DOHH2 (cell line): ENCODE results near the gene LRFN4.

ENCODE experiments used
- H3F3A ChIP-seq: fragments of 200-600 bp; sonication (generic), shearing (Covaris generic); 2 replicates; pipeline ENCODE4 v1.6.0; 2016; ENCODE audit warnings: antibody characterized with exemption, mild to moderate bottlenecking; ENCODE audit not compliant: control insufficient read depth, insufficient read depth
- H3K27ac ChIP-seq: fragments of 200-600 bp; sonication (generic); 2 replicates; pipeline ENCODE4 v1.5.1; 2014; ENCODE audit warnings: low read depth, mild to moderate bottlenecking, low read length, moderate library complexity
- H3K27me3 ChIP-seq: fragments of 200-600 bp; sonication (generic); 2 replicates; pipeline ENCODE4 v1.6.1; 2014; ENCODE audit warnings: mild to moderate bottlenecking, low read length, mixed read lengths; ENCODE audit not compliant: control insufficient read depth
- H3K36me3 ChIP-seq: fragments of 200-600 bp; sonication (generic); 2 replicates; pipeline ENCODE4 v1.6.1; 2014; ENCODE audit warnings: mild to moderate bottlenecking, low read length, moderate library complexity, mixed read lengths; ENCODE audit not compliant: control insufficient read depth
- H3K4me1 ChIP-seq: fragments of 200-600 bp; sonication (generic); 2 replicates; pipeline ENCODE4 v1.6.1; 2014; ENCODE audit warnings: mild to moderate bottlenecking, low read length, mixed read lengths; ENCODE audit not compliant: control insufficient read depth
- H3K4me2 ChIP-seq: fragments of 200-600 bp; sonication (generic); 2 replicates; pipeline ENCODE4 v1.6.0; 2014; ENCODE audit warnings: mild to moderate bottlenecking, low read length, moderate library complexity
- H3K4me3 ChIP-seq: fragments of 200-600 bp; sonication (generic); 2 replicates; pipeline ENCODE4 v1.5.1; 2014; ENCODE audit warnings: mild to moderate bottlenecking, low read length, mixed read lengths
- H3K79me2 ChIP-seq: fragments of 200-600 bp; sonication (generic); 2 replicates; pipeline ENCODE4 v1.6.1; 2014; ENCODE audit warnings: mild to moderate bottlenecking, low read length, mixed read lengths; ENCODE audit not compliant: control insufficient read depth
- H3K9me2 ChIP-seq: fragments of 200-600 bp; sonication (generic); replicated peaks from 2 replicates; pipeline ENCODE4 v1.6.1; 2014; ENCODE audit warnings: mild to moderate bottlenecking, low read length, mixed read lengths; ENCODE audit not compliant: control insufficient read depth
- H3K9me3 ChIP-seq: fragments of 200-600 bp; sonication (generic); 2 replicates; pipeline ENCODE4 v1.6.1; 2014; ENCODE audit warnings: antibody characterized with exemption, low read length, mixed read lengths; ENCODE audit not compliant: control insufficient read depth, insufficient read depth
- H4K20me1 ChIP-seq: fragments of 200-600 bp; sonication (generic); 2 replicates; pipeline ENCODE4 v1.6.0; 2014; ENCODE audit warnings: low read depth, mild to moderate bottlenecking, antibody characterized with exemption, low read length, moderate library complexity; ENCODE audit not compliant: control insufficient read depth, insufficient read depth
- EZH2phosphoT487 ChIP-seq: fragments of 200-600 bp; sonication (generic); IDR thresholded peaks from 2 replicates; pipeline ENCODE4 v1.6.1; 2017; ENCODE audit warnings: borderline replicate concordance, mild to moderate bottlenecking, antibody characterized with exemption, low read length, moderate library complexity, mixed read lengths
- TF ChIP-seq, protein P1 (sequence below): fragments of 200-600 bp; sonication (generic); IDR thresholded peaks from one replicate; pipeline ENCODE4 v1.5.1; 2014; ENCODE audit warnings: antibody characterized with exemption, mild to moderate bottlenecking, low read depth, low read length; ENCODE audit not compliant: poor library complexity, severe bottlenecking

The LRFN4 gene

DNA sequence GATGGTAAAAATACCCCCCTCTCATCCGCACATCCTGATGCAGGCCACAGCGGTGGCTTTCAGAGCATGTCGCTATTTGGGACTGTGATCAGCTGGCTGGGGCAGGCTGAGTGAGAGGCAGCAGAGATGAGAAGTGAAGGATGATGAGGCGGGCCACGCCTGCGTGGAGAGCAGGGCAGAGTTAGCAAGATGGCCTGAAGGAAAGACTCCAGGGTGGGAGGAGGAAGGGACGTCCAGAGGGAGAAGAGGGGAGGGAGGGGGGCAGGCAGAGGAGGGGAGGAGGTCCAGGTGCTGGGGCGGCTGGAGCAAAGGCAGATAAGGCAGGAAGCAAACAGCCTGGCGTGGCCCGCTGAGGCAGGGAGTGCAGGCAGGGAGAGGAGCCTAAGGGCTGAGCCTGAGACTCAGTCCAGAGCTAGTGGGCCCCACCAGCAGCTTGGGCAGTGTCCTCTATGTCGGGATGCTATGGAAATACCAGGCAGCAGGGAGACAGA, 29.1 kb downstream of the LRFN4 start:
- Histone ChIP-seq H3K27ac (no peak overlapping the region), H4K20me1 (no peaks in the 10 kb centered on the region), H3K36me3 (no peaks in the 10 kb centered on the region), H3K4me3 (no peak overlapping the region), H3K4me1 (peaks cover 7% of the 10 kb centered on the region), H3K4me2 (no peak overlapping the region), H3K79me2 (no peaks in the 10 kb centered on the region), H3K9me3 (no peaks in the 10 kb centered on the region), H3K9me2 (no peaks in the 10 kb centered on the region), H3K27me3 (peaks cover 10% of the 10 kb centered on the region; the same call in 1 of the 2 replicates), H3F3A (no peaks in the 10 kb centered on the region)
- TF ChIP-seq, protein P1, sequence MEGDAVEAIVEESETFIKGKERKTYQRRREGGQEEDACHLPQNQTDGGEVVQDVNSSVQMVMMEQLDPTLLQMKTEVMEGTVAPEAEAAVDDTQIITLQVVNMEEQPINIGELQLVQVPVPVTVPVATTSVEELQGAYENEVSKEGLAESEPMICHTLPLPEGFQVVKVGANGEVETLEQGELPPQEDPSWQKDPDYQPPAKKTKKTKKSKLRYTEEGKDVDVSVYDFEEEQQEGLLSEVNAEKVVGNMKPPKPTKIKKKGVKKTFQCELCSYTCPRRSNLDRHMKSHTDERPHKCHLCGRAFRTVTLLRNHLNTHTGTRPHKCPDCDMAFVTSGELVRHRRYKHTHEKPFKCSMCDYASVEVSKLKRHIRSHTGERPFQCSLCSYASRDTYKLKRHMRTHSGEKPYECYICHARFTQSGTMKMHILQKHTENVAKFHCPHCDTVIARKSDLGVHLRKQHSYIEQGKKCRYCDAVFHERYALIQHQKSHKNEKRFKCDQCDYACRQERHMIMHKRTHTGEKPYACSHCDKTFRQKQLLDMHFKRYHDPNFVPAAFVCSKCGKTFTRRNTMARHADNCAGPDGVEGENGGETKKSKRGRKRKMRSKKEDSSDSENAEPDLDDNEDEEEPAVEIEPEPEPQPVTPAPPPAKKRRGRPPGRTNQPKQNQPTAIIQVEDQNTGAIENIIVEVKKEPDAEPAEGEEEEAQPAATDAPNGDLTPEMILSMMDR = no peak
- no peak for TF ChIP-seq EZH2phosphoT487

DNA sequence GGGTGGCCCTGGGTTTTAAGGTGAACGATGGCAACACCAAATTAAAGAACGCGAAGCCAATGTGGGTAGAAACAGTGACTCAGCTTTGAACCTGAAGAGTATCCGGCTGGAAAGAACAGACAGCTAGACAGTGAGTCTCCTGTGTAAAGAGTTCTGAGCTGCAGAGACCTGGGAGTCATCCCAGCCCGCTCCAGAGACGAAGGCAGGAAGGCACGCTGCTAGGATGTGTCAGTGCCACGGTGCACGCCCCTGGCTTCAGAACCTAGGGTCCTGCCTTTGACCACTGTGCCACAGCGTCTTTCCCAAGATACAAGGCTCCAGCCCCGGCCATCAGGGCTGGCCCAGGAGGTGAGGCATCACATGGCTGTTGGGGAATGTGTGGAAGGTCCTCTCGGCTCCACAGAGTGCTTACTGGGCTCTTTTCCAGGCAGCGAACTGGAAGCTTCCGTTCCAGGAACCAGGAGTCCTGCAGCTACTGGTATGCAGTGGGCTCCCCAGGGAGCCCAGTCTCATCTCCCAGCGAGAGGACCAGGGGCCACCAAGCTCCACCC, 29.9 kb downstream of the LRFN4 start:
- H3K4me3 ChIP-seq = no peak overlapping the region
- peaks cover 7% of the 10 kb centered on the region for H3K4me1 ChIP-seq
- no peaks in the 10 kb centered on the region for H3F3A ChIP-seq
- no peaks in the 10 kb centered on the region for H3K9me2 ChIP-seq
- no peak overlapping the region for H3K27ac ChIP-seq
- no peaks in the 10 kb centered on the region for H3K9me3 ChIP-seq
- H4K20me1 ChIP-seq = no peaks in the 10 kb centered on the region
- peaks cover 6% of the 10 kb centered on the region for H3K27me3 ChIP-seq
- no peak for TF ChIP-seq EZH2phosphoT487
- TF ChIP-seq, protein P1 = no peak
- H3K79me2 ChIP-seq = no peaks in the 10 kb centered on the region
- no peaks in the 10 kb centered on the region for H3K36me3 ChIP-seq
- H3K4me2 ChIP-seq = no peak overlapping the region

GRCh38 chr11:66887526-66887925, 30.7 kb downstream of the LRFN4 start:
- Histone ChIP-seq H3K79me2 (no peaks in the 10 kb centered on the region), H3K36me3 (no peaks in the 10 kb centered on the region), H3K27me3 (peaks cover 6% of the 10 kb centered on the region), H3K27ac (no peak overlapping the region), H3K4me2 (no peak overlapping the region), H3K4me1 (peaks cover 7% of the 10 kb centered on the region), H3K9me3 (no peaks in the 10 kb centered on the region), H3F3A (no peaks in the 10 kb centered on the region), H3K4me3 (no peak overlapping the region), H3K9me2 (no peaks in the 10 kb centered on the region), H4K20me1 (no peaks in the 10 kb centered on the region)
- TF ChIP-seq EZH2phosphoT487 = no peak
- TF ChIP-seq, protein P1 = no peak

- Histone ChIP-seq H3K27ac (no peak overlapping the region), H3K9me3 (no peaks in the 10 kb centered on the region), H3K27me3 (peaks cover 9% of the 10 kb centered on the region), H3K4me1 (peaks cover 7% of the 10 kb centered on the region), H3K36me3 (no peaks in the 10 kb centered on the region), H3K79me2 (no peaks in the 10 kb centered on the region), H4K20me1 (no peaks in the 10 kb centered on the region), H3F3A (no peaks in the 10 kb centered on the region), H3K9me2 (no peaks in the 10 kb centered on the region), H3K4me3 (no peak overlapping the region), H3K4me2 (no peak overlapping the region)
- TF ChIP-seq, protein P1 = no peak
- no peak for TF ChIP-seq EZH2phosphoT487
These were observed 31.4 kb downstream of the LRFN4 start for GRCh38 chr11:66888282-66888681.
